GM18909 (cell line): ENCODE data around the gene TNFRSF8.
"Not testable (repeated sequence)": the region's sequence is repeated elsewhere in the genome, so short reads cannot be mapped to it uniquely, and the experiment has no call there.

Experiments
- ATAC-seq: cut with Tn5 transposase; IDR thresholded peaks from one replicate; pipeline ENCODE4 v1.9.1; 2021; ENCODE audit warnings: mild to moderate bottlenecking; ENCODE audit not compliant: unreplicated experiment, poor library complexity

The TNFRSF8 gene

DNA sequence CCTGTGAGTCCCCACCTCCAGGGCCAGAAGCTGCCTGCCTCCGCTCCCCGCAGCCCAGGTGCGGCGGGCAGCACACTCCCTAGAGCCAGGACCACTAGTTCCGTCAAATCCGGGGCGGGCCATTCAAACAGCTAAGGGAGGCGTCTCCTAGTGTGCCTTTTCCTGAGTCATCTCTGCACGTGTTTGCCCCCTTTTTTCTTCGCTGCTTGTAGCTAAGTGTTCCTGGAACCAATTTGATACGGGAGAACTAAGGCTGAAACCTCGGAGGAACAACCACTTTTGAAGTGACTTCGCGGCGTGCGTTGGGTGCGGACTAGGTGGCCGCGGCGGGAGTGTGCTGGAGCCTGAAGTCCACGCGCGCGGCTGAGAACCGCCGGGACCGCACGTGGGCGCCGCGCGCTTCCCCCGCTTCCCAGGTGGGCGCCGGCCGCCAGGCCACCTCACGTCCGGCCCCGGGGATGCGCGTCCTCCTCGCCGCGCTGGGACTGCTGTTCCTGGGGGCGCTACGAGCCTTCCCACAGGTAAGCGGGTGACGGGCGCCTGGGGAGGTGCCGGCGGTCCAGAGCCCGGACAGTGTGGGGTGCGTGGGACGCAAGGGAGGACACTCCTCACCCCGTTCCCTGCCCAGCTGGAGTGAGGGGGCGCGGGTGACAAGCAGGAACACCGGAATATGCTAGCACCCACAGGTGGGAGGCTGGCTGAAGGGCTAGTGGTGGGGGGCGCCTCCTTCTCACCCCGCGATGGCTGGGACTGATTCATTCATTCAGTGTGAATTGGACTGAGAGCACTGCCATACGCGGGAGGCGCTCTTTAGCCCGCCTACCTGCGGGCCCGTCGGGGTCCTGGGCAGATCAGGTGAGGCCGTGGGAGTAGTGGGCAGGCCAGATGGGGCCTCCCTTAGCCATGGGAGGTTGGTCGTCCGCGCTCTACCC, at the start of gene TNFRSF8:
Gene TNFRSF8 (plus strand): TSS at position 163 of the 932 bp plus-strand sequence. CDS start 296 bp downstream, at position 459.
- ATAC-seq, result no peak

- no peak for ATAC-seq
These were observed 48.7 kb upstream of the TNFRSF8 start for GRCh38 chr1:12014141-12014991.

- no peak for ATAC-seq
These were observed 48.1 kb upstream of the TNFRSF8 start for GRCh38 chr1:12015001-12015491.

DNA sequence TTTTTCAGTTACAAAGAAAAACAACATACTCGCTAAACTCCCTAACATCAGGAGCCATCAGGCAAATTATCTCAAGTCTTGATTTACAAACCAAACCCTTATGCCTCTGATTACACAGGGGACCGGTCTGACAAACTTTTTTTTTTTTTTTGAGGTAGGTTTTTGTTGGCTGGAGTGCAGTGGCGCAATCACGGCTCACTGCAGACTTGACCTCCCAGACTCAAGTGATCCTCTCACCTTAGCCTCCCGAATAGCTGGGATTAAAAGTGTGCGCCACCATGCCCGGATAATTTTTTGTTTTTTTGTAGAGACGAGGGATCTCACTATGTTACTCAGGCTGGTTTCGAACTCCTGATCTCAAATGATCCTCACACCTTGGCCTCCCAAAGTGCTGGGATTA, 47.6 kb upstream of the TNFRSF8 start:
- ATAC-seq, result no peak

GRCh38 chr1:12016182-12016581, 46.9 kb upstream of the TNFRSF8 start:
- ATAC-seq, result no peak

DNA sequence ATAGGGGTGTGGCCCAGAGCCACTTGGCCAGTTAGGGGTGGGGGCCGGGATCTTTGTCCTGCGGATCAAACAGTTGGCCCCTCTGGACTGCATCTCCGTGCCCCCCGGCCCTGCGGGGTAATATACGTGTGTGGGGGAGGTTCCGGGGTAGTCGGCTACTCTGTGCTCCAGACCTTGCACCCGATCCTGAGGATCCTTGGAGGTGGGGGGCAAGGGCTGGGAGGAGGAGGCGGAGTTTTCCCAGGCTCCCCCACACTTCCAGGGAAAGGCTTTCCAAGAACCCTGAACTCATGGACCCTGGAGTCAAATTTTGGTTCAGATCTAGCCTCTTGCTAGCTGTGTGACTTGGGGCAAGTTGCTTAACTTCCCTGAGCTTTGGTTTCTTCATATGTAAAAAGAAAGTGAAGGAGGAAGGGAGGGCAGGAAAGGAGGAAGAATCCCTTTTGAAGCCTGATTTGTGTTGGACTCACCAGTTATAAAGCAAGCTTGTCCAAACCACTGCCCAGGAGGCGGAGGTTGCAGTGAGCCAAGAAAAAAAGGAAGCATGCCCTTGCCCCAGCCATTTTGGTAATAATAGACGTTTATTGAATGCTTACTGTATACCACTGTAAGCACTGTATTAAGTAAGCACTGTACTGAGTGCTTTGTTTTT, 43.1 kb upstream of the TNFRSF8 start:
- no peak for ATAC-seq

DNA sequence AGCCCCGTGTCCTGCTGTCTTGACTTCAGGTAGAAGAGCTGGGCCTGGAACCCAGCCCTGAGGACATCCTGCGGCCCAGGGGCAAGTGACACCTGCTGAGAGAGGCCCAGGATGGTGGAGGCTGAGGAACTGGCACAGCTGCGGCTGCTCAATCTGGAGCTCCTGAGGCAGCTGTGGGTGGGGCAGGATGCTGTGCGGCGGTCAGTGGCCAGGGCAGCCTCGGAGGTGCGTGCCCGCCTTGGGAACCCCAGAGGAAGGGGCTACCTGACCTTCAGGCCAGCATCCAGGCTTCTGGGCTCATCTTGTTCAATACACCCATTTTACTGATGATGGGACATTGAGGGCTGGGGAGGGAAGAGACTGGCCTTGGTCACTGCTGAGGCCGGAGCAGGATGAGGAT, 41.5 kb upstream of the TNFRSF8 start:
- no peak for ATAC-seq

- ATAC-seq, result no peak
These were observed 41.1 kb upstream of the TNFRSF8 start for GRCh38 chr1:12022036-12022435.

- no peak for ATAC-seq
These were observed 36.5 kb upstream of the TNFRSF8 start for GRCh38 chr1:12026586-12026985.

GRCh38 chr1:12028248-12028647, 34.9 kb upstream of the TNFRSF8 start:
- ATAC-seq, result no peak

DNA sequence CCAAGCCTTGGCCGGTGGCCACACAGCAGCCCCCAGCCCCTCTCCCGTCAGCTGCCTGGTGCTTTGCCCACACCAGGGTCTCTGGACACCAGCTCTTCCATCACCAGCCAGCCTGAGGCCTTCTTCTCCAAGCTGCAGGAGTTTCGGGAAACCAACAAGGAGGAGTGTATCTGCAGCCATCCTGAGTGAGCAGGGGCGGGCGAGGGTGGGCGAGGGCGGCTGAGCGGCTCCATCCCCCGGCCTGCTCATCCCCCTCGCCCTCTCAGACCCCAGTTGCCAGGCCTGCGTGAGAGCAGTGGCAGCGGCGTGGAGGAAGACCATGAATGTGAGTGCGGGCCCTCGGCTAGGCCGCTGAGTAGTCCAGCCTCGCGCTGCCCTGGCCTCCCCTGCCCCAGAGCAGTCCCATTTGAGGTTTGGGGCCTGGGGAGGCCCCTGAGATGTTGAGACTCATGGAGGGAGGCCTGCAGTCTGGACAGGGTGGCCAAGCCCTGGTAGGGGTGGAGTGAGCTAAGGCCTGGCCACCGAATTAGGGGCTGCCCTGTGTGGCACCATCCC, 34.1 kb upstream of the TNFRSF8 start:
- no peak for ATAC-seq

- no peak for ATAC-seq
These were observed 33.3 kb upstream of the TNFRSF8 start for GRCh38 chr1:12029720-12030339.

- ATAC-seq, result no peak
These were observed 31.8 kb upstream of the TNFRSF8 start for GRCh38 chr1:12031039-12031980.

GRCh38 chr1:12032161-12032621, 30.9 kb upstream of the TNFRSF8 start:
- no peak for ATAC-seq

DNA sequence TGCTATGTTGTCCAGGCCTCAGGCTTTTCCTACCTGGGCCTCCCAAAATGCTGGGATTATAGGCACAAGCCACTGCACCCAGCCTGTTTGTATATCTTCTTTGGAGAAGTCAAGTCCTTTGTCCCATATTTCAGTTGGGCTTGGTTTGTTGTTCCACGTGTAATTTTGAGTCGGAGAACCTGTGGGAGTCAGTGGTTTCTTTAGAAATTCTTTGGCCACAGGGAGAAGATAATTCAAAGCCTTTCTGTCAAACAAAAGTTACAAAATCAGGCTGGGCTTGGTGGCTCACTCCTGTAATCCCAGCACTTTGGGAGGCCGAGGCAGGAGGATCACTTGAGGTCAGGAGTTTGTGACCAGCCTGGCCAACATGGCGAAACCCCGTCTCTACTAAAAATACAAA, 29.7 kb upstream of the TNFRSF8 start:
- ATAC-seq, result not testable (repeated sequence)

- no peak for ATAC-seq
These were observed 28.7 kb upstream of the TNFRSF8 start for GRCh38 chr1:12034381-12034801.

GRCh38 chr1:12035312-12035711, 27.8 kb upstream of the TNFRSF8 start:
- no peak for ATAC-seq

- ATAC-seq, result no peak
These were observed 25.4 kb upstream of the TNFRSF8 start for GRCh38 chr1:12037486-12038355.
